Activated CD8-positive, alpha-beta T cell treated with anti-CD3 and anti-CD28 coated beads, Interleukin-2, amount 10 ng/mL, durations not matched to agents 7 days and 5 days (primary cell): ENCODE measurements around the gene TCEA2. TPM values are rescaled to one million over a fixed set of nuclear protein-coding genes. Genes with fewer than 3 reads are reported as not detected.
"Not testable (repeated sequence)": the region's sequence is repeated elsewhere in the genome, so short reads cannot be mapped to it uniquely, and the experiment has no call there.

Source experiments
- ATAC-seq: fragments of 150-1000 bp; cut with Tn5 transposase; one replicate; pipeline ENCODE4 v1.10.0; 2021; ENCODE audit warnings: moderate library complexity
- CTCF ChIA-PET: fragments of 350-600 bp; sonication (Branson Sonifier 250); formaldehyde crosslinking; loops from one replicate; lab custom pipeline; 2021; ENCODE audit warnings: antibody characterized with exemption; lab: Charles Lee
- POLR2A ChIA-PET: fragments of 350-600 bp; sonication (Branson Sonifier 250); formaldehyde crosslinking; loops from one replicate; lab custom pipeline; 2021; ENCODE audit warnings: antibody characterized with exemption; lab: Charles Lee
- DNase-seq: peaks from one replicate; pipeline ENCODE4 v3.0.0-alpha.2; 2020
- H3K27ac Mint-ChIP-seq: one replicate; pipeline ENCODE4 v1.8.0; 2021; ENCODE audit warnings: mild to moderate bottlenecking, mixed read lengths
- H3K27me3 Mint-ChIP-seq: one replicate; pipeline ENCODE4 v1.8.0; 2021; ENCODE audit warnings: low read depth, mixed read lengths
- H3K36me3 Mint-ChIP-seq: one replicate; pipeline ENCODE4 v1.8.0; 2021; ENCODE audit warnings: low read depth, mixed read lengths
- H3K4me1 Mint-ChIP-seq: one replicate; pipeline ENCODE4 v1.8.0; 2021; ENCODE audit warnings: low read depth, mixed read lengths
- H3K4me3 Mint-ChIP-seq: one replicate; pipeline ENCODE4 v1.8.0; 2021; ENCODE audit warnings: mild to moderate bottlenecking, mixed read lengths
- H3K9me3 Mint-ChIP-seq: one replicate; pipeline ENCODE4 v1.8.0; 2022; ENCODE audit warnings: mixed read lengths; ENCODE audit not compliant: insufficient read depth
- microRNA-seq: library from miRNA; unstranded; fragments of <30 nt; microRNA quantifications from one replicate; pipeline ENCODE4 v1.2.0, GENCODE V29; 2022
- total RNA-seq, 2 experiments: library from RNA; stranded (reverse); gene quantifications; one replicate each; pipeline ENCODE4 v1.2.3, GENCODE V29; 2021

The TCEA2 gene
- total RNA-seq, 2 experiments from 2014 or later = 49.6 to 55.3 TPM

DNA sequence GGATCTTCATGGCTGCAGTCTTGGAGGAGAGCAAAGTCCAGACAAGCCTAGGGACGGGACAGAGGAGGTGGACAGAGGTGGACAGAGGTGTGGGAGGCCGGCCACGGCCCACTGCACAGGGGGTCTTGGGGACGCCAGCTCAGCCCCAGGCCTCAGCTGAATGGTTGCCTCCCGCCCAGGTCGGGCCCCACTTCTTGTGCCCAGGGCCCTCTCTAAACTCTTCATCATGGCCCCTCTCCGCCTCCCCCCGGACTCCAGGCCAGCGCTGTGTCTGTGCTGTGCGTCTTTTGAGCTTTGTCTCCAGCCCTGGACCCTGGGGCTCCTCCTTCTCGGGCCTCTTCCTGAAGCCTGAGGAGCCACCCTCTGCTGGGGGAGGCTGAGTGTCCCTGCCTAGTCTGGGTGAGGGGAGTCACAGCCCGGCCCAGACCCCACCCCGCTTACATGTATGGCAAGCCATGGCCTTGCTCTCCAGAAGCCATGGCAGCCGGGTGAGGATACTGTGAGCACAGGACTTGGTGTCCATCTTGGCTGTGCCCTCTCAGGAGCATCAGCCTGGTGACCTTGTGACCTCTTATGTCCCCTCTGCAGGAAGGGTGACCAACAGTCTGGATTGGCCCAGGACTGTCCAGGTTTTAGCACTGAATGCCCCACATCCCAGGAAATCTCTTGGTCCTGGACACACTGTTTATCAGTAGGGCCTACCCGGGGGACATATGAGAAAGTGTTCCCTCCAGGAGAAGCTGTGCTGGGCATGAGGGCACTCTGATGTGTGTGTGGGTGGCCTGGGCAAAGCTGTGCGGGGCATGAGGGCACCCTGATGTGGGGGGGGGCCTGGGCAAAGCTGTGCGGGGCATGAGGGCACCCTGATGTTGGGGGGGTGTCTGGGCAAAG lies 53.8 kb downstream of the TCEA2 start:
- Mint-ChIP-seq H3K4me1 (peaks cover 10% of the 10 kb centered on the region), H3K27ac (no peak overlapping the region), H3K36me3 (no peaks in the 10 kb centered on the region), H3K4me3 (no peak overlapping the region), H3K27me3 (peaks cover 5% of the 10 kb centered on the region), H3K9me3 (no peaks in the 10 kb centered on the region)
- ATAC-seq (no peak), DNase-seq (no peak)
- POLR2A ChIA-PET = no interaction called here
- CTCF ChIA-PET = no interaction called here

GRCh38 chr20:64117432-64117777 lies 54.4 kb downstream of the TCEA2 start:
- H3K9me3 Mint-ChIP-seq, H3K36me3 Mint-ChIP-seq, H3K4me3 Mint-ChIP-seq, DNase-seq, CTCF ChIA-PET, H3K27me3 Mint-ChIP-seq, POLR2A ChIA-PET, ATAC-seq, H3K27ac Mint-ChIP-seq: not testable (repeated sequence)
- peaks cover 10% of the 10 kb centered on the region for H3K4me1 Mint-ChIP-seq

- no peak for DNase-seq
- ATAC-seq = no peak
- POLR2A ChIA-PET = no interaction called here
Measured at GRCh38 chr20:64119301-64119680, 56.3 kb downstream of the TCEA2 start.

GRCh38 chr20:64119681-64120341 lies 56.8 kb downstream of the TCEA2 start:
- peaks cover 10% of the 10 kb centered on the region for H3K4me1 Mint-ChIP-seq
- ATAC-seq = peak; percentile 39

More at GRCh38 chr20:64119301-64119680, 56.3 kb downstream of the TCEA2 start:
- Mint-ChIP-seq H3K4me3 (no peak overlapping the region), H3K27me3 (peaks cover 14% of the 10 kb centered on the region), H3K4me1 (peaks cover 10% of the 10 kb centered on the region), H3K36me3 (no peaks in the 10 kb centered on the region), H3K27ac (no peak overlapping the region), H3K9me3 (no peaks in the 10 kb centered on the region)
- CTCF ChIA-PET = interaction anchor here (0.7 to 4.3 kb wide), 8 partner anchors 15 to 581 kb away, joined by 3 to 48 read pairs (median 6); partner anchors contain the start of genes LKAAEAR1 and PRPF6

DNA sequence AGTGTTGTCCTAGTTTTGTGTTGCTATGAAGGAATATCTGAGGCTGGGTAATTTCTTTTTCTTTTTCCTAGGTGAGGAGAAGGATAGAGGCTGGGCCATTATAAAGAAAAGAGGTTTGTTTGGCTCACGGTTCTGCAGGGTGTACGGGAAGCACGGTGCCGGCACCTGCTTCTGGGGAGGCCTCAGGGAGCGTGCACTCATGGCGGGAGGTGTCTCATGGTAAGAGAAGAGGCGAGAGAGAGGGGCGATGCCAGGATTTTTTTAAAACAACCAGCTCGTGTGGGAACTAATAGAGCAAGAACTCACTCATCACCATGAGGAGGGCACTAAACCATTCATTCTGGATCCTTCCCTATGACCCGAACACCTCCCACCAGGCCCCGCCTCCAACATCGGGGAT lies 58.6 kb downstream of the TCEA2 start:
- no peak for ATAC-seq

More at GRCh38 chr20:64119681-64120341, 56.8 kb downstream of the TCEA2 start:
- Mint-ChIP-seq H3K36me3 (no peaks in the 10 kb centered on the region), H3K4me3 (peak overlapping the region; percentile 63), H3K27ac (peak overlapping the region; percentile 87), H3K9me3 (no peaks in the 10 kb centered on the region), H3K27me3 (peaks cover 14% of the 10 kb centered on the region)
- CTCF ChIA-PET = interaction anchor here (0.7 to 4.3 kb wide), 14 partner anchors 16 to 582 kb away, joined by 3 to 48 read pairs (median 4); partner anchors contain the start of genes LKAAEAR1, OPRL1, PRPF6 and RGS19
- DNase-seq = no peak
- POLR2A ChIA-PET = no interaction called here

More for the DNA sequence above, 58.6 kb downstream of the TCEA2 start:
- Mint-ChIP-seq H3K36me3 (no peaks in the 10 kb centered on the region), H3K9me3 (no peaks in the 10 kb centered on the region), H3K27ac (no peak overlapping the region), H3K4me1 (peaks cover 10% of the 10 kb centered on the region), H3K27me3 (peaks cover 16% of the 10 kb centered on the region), H3K4me3 (no peak overlapping the region)
- POLR2A ChIA-PET = no interaction called here
- CTCF ChIA-PET = interaction anchor here (0.9 to 4.3 kb wide), 10 partner anchors 38 to 583 kb away, joined by 3 to 48 read pairs (median 5); partner anchors contain the start of genes LKAAEAR1, OPRL1, RGS19 and RTEL1
- no peak for DNase-seq

Small RNA genes within 50 kb of the gene (microRNA-seq; reads per million reads assigned to microRNA genes)
- gene MIR6813 = 6.3 reads per million, percentile 8 among the genes with 10 or more reads in this experiment

Other genes with a start within 250 kb of the TCEA2 start
- gene ZBTB46, start 231.9 kb upstream of the TCEA2 start, total RNA-seq = under 1 TPM in 1 of 2 experiments, not detected in 1; 0.10 TPM
- gene ABHD16B, start 201.7 kb upstream of the TCEA2 start, total RNA-seq = not detected
- 10 to 100 TPM; 35.7 to 40.0 TPM for gene TPD52L2, start 197.9 kb upstream of the TCEA2 start, total RNA-seq
- gene DNAJC5, start 168.1 kb upstream of the TCEA2 start, total RNA-seq = 10 to 100 TPM; 47.3 to 48.1 TPM
- 10 to 100 TPM; 41.1 to 45.4 TPM for gene UCKL1, start 106.8 kb upstream of the TCEA2 start, total RNA-seq
- gene ZNF512B, start 93.3 kb upstream of the TCEA2 start, total RNA-seq = 10 to 100 TPM; 12.0 to 12.1 TPM
- 10 to 100 TPM; 12.0 to 12.5 TPM for gene SAMD10, start 83.6 kb upstream of the TCEA2 start, total RNA-seq
- 10 to 100 TPM; 64.7 to 68.3 TPM for gene PRPF6, start 82.1 kb upstream of the TCEA2 start, total RNA-seq
- 1 to 10 TPM; 6.4 to 7.6 TPM for gene C20orf204, start 27.0 kb upstream of the TCEA2 start, total RNA-seq
- gene SOX18, start 13.6 kb upstream of the TCEA2 start, total RNA-seq = under 1 TPM; 0.13 to 0.21 TPM
- 100 to 1,000 TPM; 130 to 135 TPM for gene RGS19, start 16.3 kb downstream of the TCEA2 start, total RNA-seq
- 1 to 10 TPM; 1.5 to 2.0 TPM for gene OPRL1, start 16.9 kb downstream of the TCEA2 start, total RNA-seq
- under 1 TPM; 0.34 to 0.61 TPM for gene LKAAEAR1, start 21.2 kb downstream of the TCEA2 start, total RNA-seq
- not detected for gene NPBWR2, start 44.4 kb downstream of the TCEA2 start, total RNA-seq
- not detected for gene MYT1, start 101.3 kb downstream of the TCEA2 start, total RNA-seq
- 10 to 100 TPM; 32.0 to 33.2 TPM for gene PCMTD2, start 192.6 kb downstream of the TCEA2 start, total RNA-seq